Pancreas (tissue), 10 donors: ENCODE data around the gene CHRNB1. TPM values are rescaled to one million over a fixed set of nuclear protein-coding genes. Genes with fewer than 3 reads are reported as not detected.

Experiments used
- ATAC-seq, 4 donors: fragments of 200-7000 bp; cut with Tn5 transposase; one replicate each; pipeline versions ENCODE4 v1.8.0 to v1.9.1; 2020; ENCODE audit warnings: mild to moderate bottlenecking in 4 of 4, moderate library complexity in 4 of 4
- DNase-seq, 6 donors: peaks; one replicate each; pipeline ENCODE4 v3.0.0-alpha.2; 2020
- FAIRE-seq: peaks from 2 replicates; lab custom pipeline; 2012; peaks lifted over from hg19 to GRCh38; lab: Jason Lieb, UNC
- H3K27ac ChIP-seq, 4 donors: fragments of 200-600 bp; sonication (generic); 1 replicate in 3 of 4; 2 replicates in 1 of 4; pipeline versions ENCODE4 v1.5.0 to v1.8.0; 2020
- H3K27me3 ChIP-seq, 4 donors: fragments of 200-600 bp; one replicate each; pipeline ENCODE4 v1.8.0; 2021
- H3K36me3 ChIP-seq, 3 donors: fragments of 200-600 bp; sonication (generic) in 1 of 3; one replicate each; pipeline versions ENCODE4 v1.5.0 to v1.8.0; 2020 to 2021
- H3K4me1 ChIP-seq, 3 donors: fragments of 200-600 bp; one replicate each; pipeline ENCODE4 v1.8.0; 2021
- H3K4me3 ChIP-seq, 4 donors: fragments of 200-600 bp; sonication (generic) in 2 of 4; one replicate each; pipeline versions ENCODE4 v1.5.0 to v1.8.0; 2020 to 2021
- H3K9me3 ChIP-seq, 4 donors: fragments of 200-600 bp; one replicate each; pipeline ENCODE4 v1.8.0; 2021
- WGBS, 2 donors: extraction: QIAGEN DNeasy Blood & Tissue Kit; methylation state at CpG; one replicate each; pipeline ENCODE4 v1.1.7; 2013; 5-methylcytosine and 5-hydroxymethylcytosine counted together
- intact Hi-C, 3 donors: fragments of 100-400 bp; cut with DNase I; formaldehyde crosslinking; loops; one replicate each; pipeline versions ENCODE4 v1.11.1 to v1.14.2; 2022
- polyA plus RNA-seq, 2 donors: library from polyadenylated mRNA; stranded (reverse); fragments of 200-250 nt; gene quantifications; one replicate each; pipeline ENCODE4 v1.2.3, GENCODE V29; 2013
- total RNA-seq, 6 donors: library from RNA; stranded (reverse); fragmentation: NEBNext Ultra II Directional in 4 of 6; extraction: Animal tissue kit (Norgen Biotek cat#: 25700) in 4 of 6; gene quantifications; one replicate each; pipeline versions ENCODE4 v1.2.1 to v1.2.4, GENCODE V29; 2021 to 2023
- TF ChIP-seq, protein P1 (sequence below), 4 donors: fragments of 200-600 bp; sonication (generic) in 3 of 4; IDR thresholded peaks; one replicate each; pipeline versions ENCODE4 v1.5.0 to v1.8.0; 2021; ENCODE audit warnings: antibody characterized with exemption in 4 of 4
- donor health status: healthy with polysubstance abuse.
- donor health status: DM: no; HTN: no; CAD: no; lungs with moderate emphysema.
- donor health status: DM: no; HTN: no; CAD: no.
- donor health status: control.
- donor health status: control.
- donor health status: Bipolar disorder and iron deficiency.
- donor health status: DM: yes; HTN: yes; CAD: no.
- donor health status: DM: no; HTN: no; CAD: no.
- donor health status: DM: no; HTN: no; CAD: no.
- donor health status: DM: yes; HTN: yes; CAD: no.

Gene CHRNB1
- total and polyA plus RNA-seq, 8 donors, result 7.5 to 15.0 (median 9.7) TPM

DNA sequence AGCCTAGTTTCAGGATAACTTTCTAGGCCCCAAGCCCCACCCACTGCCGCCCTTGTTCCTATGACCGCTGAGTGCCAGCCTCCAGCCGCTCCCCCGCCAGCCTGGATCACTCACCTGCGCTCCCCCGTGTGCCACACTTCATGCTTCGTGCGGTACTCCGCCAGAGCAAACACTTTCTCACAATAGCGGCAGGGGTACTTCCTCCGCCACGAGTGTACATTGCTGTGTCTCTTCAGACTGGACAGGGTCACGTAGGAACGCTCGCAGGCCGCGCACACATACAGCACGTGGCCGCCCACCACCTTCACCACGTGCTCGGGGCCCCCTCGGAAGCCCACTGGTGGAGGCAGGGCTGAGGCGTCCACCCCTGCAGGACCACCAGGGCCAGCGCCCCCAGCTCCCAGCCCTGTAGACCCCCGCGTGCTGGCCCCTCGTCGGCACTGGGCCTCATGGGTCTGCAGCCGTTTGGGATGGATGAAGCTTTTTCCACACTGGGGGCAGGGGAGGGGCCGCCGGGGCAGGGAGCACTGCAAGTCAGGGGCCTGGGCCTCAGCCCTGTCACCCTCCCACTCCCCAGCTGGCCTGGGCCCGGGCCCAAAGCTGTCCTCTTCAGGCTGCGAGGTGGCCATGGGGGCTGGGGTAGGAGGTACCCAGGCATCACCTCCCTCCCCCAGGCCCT is 20.9 kb downstream of the CHRNB1 start:
- Histone ChIP-seq H3K4me3 (no peak overlapping the region), H3K36me3 (peaks cover 0 to 25% (median 5%) of the 10 kb centered on the region in 3 donors), H3K27me3 (no peaks in the 10 kb centered on the region), H3K4me1 (peaks cover 11 to 14% (median 14%) of the 10 kb centered on the region in 3 donors), H3K9me3 (no peaks in the 10 kb centered on the region), H3K27ac (no peak overlapping the region)
- intact Hi-C loops, result no loop called here
- DNase-seq, result peak in 1 of 6 donors; percentile 74
- no peak for ATAC-seq
- 91 to 92% methylated on average over 31 to 33 of the region's 33 CpGs for WGBS, 2 donors
- no peak for FAIRE-seq
- TF ChIP-seq, protein P1, sequence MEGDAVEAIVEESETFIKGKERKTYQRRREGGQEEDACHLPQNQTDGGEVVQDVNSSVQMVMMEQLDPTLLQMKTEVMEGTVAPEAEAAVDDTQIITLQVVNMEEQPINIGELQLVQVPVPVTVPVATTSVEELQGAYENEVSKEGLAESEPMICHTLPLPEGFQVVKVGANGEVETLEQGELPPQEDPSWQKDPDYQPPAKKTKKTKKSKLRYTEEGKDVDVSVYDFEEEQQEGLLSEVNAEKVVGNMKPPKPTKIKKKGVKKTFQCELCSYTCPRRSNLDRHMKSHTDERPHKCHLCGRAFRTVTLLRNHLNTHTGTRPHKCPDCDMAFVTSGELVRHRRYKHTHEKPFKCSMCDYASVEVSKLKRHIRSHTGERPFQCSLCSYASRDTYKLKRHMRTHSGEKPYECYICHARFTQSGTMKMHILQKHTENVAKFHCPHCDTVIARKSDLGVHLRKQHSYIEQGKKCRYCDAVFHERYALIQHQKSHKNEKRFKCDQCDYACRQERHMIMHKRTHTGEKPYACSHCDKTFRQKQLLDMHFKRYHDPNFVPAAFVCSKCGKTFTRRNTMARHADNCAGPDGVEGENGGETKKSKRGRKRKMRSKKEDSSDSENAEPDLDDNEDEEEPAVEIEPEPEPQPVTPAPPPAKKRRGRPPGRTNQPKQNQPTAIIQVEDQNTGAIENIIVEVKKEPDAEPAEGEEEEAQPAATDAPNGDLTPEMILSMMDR (IDR thresholded peaks at IDR 0.05), result no peak

DNA sequence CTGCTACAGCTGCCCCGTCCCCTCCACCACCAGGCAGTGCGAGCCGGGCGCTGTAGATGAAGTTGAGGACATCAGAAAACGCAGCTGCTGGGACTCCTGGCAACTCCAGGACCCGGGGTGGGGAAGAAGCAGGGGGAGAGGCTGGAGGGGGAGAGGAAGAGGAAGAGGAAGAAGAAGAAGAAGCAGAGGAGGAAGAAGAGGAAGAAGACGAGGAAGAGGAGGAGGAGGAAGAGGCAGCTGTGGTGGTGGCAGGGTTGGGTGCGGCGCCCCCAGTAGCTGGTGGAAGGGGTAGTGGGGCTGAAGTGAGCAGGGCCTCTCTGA is 21.4 kb downstream of the CHRNB1 start:
- Histone ChIP-seq H3K27ac (peak overlapping the region in 2 of 4 donors; percentile 30 to 47), H3K9me3 (no peaks in the 10 kb centered on the region), H3K27me3 (no peaks in the 10 kb centered on the region), H3K4me1 (peaks cover 17 to 19% (median 18%) of the 10 kb centered on the region in 3 donors), H3K36me3 (peaks cover 0 to 25% (median 5%) of the 10 kb centered on the region in 3 donors), H3K4me3 (no peak overlapping the region)
- WGBS, 2 donors, result 89 to 97% methylated on average over 9 of the region's 9 CpGs
- TF ChIP-seq, protein P1 (IDR thresholded peaks at IDR 0.05), result no peak
- no peak for DNase-seq
- intact Hi-C loops, result no loop called here
- ATAC-seq, result no peak
- FAIRE-seq, result no peak

DNA sequence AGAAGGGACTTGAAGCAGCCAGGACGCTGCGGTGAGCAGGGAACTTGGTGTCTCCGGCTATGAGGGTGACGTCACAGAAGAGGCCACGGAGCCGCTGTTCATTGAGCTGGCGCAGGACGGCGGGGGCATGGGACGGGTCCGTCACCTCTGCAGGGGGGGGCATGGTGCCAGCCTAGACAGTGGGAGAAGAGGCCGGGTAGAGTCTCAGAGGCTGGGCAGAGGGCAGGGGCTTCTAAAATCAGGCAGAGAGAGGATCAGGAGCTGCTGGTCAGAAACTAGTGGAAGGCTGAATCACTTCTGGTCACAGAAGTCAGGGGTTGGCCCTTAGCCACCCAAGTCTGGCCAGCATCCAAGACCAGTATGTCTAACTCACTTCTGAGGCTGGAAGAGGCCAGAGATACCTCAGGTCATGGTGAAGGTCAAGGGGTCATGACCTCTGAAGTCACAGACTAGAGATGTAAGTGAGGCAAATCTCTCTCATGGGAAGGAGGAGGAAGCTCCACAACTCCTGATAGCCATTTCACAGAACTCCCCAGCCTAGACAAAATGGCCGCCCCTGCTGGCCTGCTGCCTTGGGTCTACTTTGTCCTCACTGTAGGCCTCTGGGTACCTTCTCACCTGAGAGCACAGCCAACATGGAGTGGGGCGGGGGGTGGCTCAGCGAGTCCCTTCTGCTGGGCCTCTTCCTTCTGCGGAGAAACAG is 21.9 kb downstream of the CHRNB1 start:
- WGBS, 2 donors, result 84% methylated on average over 16 of the region's 16 CpGs

DNA sequence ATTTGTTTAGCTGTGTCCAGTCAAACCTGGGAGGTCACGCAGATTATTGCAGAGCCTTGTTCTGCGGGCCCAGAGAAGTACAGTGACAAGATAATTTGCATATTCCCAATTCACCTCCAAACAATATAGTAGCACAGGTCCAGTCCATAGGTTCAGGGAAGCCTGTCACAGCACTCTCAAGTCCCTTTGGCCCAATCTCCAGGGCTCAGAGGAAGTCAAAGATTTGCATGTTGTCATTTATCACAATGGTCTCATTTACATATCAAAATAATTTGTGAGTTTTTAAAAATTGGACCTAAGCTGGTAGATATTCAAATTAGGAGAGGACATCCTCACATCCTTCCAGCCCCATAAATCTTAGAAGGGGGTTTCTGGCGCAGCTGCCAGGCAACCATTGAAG is 22.6 kb downstream of the CHRNB1 start:
- Histone ChIP-seq H3K4me1 (peaks cover 19 to 26% (median 23%) of the 10 kb centered on the region in 3 donors), H3K9me3 (no peaks in the 10 kb centered on the region), H3K27ac (peak overlapping the region in 3 of 4 donors; percentile 3 to 47 (median 30)), H3K27me3 (no peaks in the 10 kb centered on the region), H3K36me3 (peaks cover 0 to 19% (median 2%) of the 10 kb centered on the region in 3 donors), H3K4me3 (no peak overlapping the region)
- ATAC-seq, result no peak
- intact Hi-C loops, result no loop called here
- TF ChIP-seq, protein P1 (IDR thresholded peaks at IDR 0.05), result no peak
- no peak for FAIRE-seq
- peak in 1 of 6 donors; percentile 31 for DNase-seq
- WGBS, 2 donors, result 80 to 82% methylated on average over 3 of the region's 3 CpGs

More for the DNA sequence above, 21.9 kb downstream of the CHRNB1 start:
- Histone ChIP-seq H3K27ac (peak overlapping the region in 3 of 4 donors; percentile 3 to 47 (median 30)), H3K4me1 (peaks cover 19 to 24% (median 22%) of the 10 kb centered on the region in 3 donors), H3K36me3 (peaks cover 0 to 25% (median 5%) of the 10 kb centered on the region in 3 donors), H3K4me3 (no peak overlapping the region), H3K27me3 (no peaks in the 10 kb centered on the region), H3K9me3 (no peaks in the 10 kb centered on the region)
- TF ChIP-seq, protein P1 (IDR thresholded peaks at IDR 0.05), result no peak
- ATAC-seq, result peak in 2 of 4 donors; percentile 10 to 46
- peak in 3 of 6 donors; percentile 67 to 72 (median 70) for DNase-seq
- no peak for FAIRE-seq
- intact Hi-C loops, result no loop called here
